Measurements from ENCODE around the gene SF3B2.
"Not testable (repeated sequence)": the region's sequence is repeated elsewhere in the genome, so short reads cannot be mapped to it uniquely, and the experiment has no call there.

The SF3B2 gene

GRCh38 chr11:66052664-66052982, 459 bp downstream of the SF3B2 start:
- DNase-seq = no peak

- no peak for DNase-seq
Measured at GRCh38 chr11:66055021-66055420, 2.9 kb downstream of the SF3B2 start.

DNA sequence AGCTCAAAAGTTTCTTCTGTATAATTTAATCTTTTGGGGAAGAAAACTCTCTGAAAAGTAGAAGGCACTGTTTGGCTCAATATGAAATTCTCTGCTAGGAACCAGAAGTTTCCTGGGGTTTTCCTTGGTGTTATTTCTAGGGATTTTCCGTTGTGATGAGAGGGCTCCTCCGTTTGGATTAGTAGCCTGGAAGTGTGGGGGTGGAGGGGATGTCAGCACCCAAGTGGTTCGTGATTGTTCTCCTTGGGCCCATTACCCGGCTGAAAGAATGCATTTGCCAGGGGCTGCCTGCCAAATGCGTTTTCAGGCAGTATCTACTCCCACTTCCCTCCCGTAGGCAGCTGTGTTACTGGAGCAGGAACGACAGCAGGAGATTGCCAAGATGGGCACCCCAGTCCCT, 4.3 kb downstream of the SF3B2 start:
- DNase-seq = no peak

DNA sequence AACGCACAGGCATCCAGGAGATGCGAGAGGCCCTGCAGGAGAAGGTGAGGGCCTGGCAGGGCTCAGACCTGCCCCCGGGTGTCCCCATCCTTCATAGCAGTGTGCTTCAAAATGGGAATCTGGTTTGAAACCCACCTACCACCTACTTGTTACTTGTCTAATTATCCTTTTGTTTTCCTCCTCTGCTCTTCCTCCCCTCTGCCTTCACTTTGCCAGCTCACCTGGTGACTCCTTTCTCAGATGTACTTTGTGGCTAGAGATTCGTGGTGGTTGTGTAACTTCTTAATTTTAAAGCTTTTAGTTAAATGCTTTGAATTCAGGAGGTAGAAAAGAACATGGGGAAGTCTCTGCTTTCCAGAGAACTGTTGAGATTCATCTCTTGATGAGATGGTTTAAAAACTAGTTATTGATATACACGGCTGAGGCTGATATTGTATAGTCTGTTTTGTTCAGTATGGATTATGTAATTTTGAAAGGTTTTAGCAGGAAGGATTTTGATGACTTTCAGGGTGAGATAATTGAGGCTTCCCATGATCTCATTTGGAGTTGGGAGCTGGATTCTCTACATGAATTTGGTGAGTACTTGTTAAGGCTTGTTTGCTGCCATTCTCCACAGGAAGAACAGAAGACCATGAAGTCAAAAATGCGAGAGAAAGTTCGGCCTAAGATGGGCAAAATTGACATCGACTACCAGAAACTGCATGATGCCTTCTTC, 8.0 kb downstream of the SF3B2 start:
- no peak for DNase-seq

- no peak for DNase-seq
Measured at GRCh38 chr11:66061268-66061667, 9.1 kb downstream of the SF3B2 start.

GRCh38 chr11:66062408-66062807, 10.2 kb downstream of the SF3B2 start:
- no peak for DNase-seq

- no peak for DNase-seq
Measured at GRCh38 chr11:66063900-66064299, 11.7 kb downstream of the SF3B2 start.

GRCh38 chr11:66064571-66064970, 12.4 kb downstream of the SF3B2 start:
- no peak for DNase-seq

- no peak for DNase-seq
Measured at GRCh38 chr11:66066751-66067150, 14.6 kb downstream of the SF3B2 start.

DNA sequence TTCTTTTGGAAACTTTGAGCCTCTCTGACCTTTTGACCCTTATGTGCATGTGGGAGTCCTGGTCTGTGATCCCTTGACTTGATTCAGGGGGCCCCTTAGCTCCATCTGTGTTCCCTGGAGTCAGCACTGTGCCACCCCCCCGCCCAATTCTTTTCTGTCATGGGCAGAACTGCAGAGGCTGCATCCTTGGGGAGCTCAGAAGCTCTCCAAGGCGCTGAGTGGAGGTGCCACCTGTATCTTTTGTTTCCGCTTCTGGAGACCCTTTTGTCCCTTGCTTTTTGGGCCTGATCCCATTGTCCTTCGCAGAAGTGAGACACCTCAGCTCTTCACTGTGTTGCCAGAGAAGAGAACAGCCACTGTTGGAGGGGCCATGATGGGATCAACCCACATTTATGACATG, 15.5 kb downstream of the SF3B2 start:
- DNase-seq = no peak

DNA sequence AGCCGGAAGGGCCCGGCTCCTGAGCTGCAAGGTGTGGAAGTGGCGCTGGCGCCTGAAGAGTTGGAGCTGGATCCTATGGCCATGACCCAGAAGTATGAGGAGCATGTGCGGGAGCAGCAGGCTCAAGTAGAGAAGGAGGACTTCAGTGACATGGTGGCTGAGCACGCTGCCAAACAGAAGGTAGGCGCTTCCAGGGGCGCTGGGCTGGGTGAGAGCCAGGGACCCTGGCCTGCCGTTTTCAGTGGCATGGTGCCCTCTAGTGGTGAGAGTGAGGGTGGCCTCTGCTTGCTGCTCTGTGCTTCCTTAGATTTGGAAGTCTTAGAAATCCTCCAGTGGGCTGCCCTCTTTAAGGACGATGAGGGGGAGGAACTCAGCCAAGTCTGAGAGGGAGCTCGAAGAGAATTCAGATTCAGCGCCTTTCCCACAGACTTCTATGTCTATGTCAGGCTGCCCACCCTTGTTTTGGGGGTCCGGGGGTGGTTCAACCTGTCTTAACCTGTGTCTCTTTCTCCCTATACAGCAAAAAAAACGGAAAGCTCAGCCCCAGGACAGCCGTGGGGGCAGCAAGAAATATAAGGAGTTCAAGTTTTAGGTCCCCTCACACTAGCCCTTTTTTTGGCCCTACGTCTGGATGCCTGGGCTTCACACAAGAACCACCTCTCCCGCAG, 16.1 kb downstream of the SF3B2 start:
- peak; percentile 39 to 80 for DNase-seq

DNA sequence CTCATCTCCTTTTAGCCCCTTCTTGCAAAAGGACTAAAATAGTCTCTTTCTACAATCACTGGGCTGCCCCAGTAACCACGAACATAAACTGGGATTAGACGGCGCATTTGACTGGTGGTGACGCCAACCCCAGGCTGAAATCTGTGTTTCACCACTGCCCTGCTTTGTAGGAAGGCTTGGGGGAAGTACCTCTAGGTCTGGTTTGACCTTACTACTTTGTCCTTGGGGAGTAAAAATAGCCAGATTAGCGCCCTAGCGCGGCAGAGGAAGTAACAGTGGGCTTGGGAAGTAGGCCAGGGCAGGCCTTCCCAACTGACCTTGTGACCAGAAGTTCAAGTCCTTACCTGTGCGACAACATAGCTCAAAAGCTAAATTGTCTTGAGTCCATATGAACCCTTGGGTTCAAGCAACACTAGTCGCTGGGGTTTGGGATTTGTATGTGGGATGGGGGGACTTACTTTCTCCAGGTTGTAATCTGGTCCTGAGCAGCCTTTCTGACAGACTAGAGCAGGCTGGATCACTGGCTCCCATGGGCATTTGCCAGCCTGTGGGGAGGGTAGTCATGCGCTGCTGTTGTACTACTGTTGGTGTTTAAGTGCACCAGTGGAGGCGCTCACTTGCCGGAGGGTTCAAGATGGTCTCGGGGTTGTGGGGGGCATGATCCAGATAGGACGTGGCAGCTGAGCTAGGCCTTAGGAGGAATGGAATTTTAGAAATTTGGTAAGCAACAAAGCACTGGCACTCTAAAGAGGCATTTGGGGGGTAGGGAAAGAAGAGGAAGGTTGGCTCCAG, 17.0 kb downstream of the SF3B2 start:
- DNase-seq = peak in 1 of 2 experiments; percentile 24

DNA sequence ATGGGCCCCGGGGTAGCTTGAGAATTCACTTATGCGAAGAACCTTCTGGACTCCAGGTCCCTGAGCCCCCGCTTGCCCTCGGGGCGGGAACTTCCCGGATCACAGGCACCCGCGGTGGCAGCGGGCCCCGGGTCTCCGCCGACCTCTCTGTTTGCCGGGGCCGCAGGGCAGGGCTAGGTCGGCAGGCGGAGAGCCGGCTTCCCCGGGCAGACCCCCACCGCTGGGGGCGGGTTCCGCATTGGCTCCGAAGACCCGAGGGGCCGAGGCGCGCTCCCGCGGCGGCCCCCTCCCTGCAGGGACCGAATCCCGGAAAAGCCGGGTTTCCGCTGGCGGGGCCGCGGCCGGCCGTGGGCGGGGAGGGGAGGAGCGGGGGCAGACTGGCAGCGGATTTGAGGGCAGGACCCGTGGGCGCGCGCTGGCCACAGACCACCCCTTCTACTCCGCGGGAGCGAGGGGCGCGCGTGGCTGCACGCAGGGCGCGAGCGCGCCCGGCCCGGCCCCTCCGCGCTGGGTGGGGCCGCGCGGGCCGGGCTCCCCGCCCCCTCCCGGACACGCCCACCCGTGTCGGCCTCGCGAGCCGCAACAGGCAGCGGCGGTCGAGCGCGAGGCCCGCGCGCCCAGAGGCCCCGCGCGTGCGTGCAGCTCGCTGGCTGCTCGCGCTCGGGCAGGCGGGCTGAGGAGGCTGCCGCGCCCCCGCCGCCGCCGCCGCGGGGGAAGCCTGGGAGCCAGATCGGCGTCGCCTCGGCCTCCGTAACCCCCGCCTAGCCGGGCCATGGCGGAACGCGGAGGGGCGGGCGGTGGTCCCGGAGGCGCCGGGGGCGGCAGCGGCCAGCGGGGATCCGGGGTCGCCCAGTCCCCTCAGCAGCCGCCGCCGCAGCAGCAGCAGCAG, 17.8 kb downstream of the SF3B2 start, which contains the start of gene PACS1:
TSS of gene PACS1 (plus strand) at position 558 of the 889 bp plus-strand sequence. CDS start at position 773, 215 bp downstream.
- DNase-seq = peak in 1 of 2 experiments; percentile 70

DNA sequence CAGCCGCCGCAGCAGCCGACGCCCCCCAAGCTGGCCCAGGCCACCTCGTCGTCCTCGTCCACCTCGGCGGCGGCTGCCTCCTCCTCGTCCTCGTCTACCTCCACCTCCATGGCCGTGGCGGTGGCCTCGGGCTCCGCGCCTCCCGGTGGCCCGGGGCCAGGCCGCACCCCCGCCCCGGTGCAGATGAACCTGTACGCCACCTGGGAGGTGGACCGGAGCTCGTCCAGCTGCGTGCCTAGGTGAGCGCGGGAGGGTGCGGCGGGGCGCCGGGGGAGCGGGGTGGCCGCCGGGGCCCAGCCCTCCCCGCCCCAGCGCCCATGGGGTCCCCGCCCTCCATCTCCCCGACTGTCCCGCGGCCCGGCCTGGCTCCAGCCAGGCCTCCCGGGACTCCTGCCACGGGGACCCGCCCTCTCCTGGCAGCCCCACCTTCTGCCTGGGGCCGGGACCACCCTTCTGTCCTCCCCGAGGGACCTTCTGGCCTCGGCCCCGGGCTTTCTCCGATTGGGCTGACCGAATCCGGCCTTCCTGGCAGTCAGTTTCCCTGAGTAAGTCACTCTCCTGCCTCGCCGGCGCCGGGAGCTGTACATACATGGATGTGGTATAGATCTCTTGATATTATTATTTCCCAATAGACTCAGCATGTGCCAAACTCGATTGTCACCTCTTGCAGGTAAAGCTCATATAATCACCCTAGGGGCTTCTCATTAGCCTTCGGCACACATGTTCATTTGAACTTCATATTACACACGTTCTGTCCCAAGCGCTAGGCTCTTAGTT, 18.6 kb downstream of the SF3B2 start:
- no peak for DNase-seq

DNA sequence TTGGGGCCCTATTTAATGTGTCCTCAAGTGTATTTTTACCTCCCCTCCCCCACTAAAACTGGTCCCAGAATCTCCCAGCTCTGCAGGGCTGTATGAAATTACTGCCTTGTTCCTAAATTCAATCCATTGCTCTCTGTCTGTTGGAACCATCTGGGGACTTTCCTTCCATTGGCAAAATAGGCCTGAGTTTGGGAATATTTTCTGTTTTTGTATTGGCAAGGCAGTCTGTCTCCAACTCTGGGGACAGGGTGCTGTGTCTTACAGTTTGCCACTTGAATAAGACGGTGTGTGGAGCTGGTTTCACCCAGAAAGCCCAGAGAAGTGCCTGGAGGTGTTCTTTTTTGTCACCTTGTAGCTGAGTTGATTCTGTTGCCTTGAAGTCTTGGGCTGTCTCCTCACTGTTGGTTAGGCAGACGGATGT, 19.2 kb downstream of the SF3B2 start:
- DNase-seq = no peak

GRCh38 chr11:66072081-66072480, 19.9 kb downstream of the SF3B2 start:
- no peak for DNase-seq

DNA sequence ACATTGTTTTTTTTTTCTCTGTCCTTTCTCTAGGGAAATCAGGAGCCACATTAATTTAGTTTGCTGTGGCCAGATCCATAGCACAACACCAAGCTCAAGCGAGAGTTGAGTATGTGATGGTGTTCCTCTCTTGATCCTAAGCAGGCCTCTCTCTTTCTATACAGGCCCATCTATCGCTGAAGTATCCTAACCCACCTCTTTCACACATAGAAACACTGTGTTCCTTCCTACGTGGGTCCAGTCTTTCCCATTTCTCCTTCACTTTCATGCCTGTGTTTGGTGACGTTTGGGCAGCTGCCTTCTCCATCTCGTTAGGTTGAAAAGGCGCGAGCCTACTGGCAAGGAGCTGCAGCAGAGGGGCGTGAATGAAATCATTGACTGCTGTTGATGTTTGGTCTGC, 20.4 kb downstream of the SF3B2 start:
- DNase-seq = no peak

- no peak for DNase-seq
Measured at GRCh38 chr11:66073669-66074068, 21.5 kb downstream of the SF3B2 start.

GRCh38 chr11:66075273-66075672, 23.1 kb downstream of the SF3B2 start:
- no peak for DNase-seq

DNA sequence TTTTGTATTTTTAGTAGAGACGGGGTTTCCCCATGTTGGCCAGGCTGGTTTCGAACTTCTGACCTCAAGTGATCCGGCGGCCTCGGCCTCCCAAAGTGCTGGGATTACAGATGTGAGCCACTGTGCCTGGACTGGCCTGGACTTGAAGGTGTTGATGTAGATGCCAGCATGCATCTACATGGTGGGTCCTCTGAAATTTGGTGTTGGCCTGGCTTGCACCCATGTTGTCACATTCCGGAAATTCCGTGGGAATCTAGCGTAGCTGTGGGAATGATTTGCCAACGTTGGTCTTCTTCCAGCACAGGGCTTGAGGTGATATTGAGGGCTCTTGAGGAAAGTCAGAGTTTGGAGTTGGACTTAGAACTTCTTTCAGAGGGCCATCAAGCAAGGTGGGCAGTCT, 24.4 kb downstream of the SF3B2 start:
- DNase-seq = no peak

- no peak for DNase-seq
Measured at GRCh38 chr11:66077927-66078326, 25.8 kb downstream of the SF3B2 start.

DNA sequence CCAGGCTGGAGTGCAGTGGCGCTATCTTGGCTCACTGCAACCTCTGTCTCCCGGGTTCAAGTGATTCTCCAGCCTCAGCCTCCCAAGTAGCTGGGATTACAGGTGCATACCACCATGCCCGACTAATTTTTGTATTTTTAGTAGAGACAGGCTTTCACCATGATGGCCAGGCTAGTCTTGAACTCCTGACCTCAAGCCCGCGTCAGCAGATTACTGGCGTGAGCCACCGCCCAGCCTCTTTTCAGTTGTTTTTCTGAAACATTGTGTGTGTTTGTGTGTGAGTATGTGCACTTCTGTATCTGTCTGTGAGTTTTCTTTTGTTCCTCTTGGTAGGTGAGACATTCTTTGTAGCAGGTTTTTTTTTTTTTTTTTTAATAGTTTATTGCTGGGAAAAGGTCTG, 26.8 kb downstream of the SF3B2 start:
- not testable (repeated sequence) for DNase-seq
